ENCODE measurements around the gene BTG2.
"Not testable (repeated sequence)": the region's sequence is repeated elsewhere in the genome, so short reads cannot be mapped to it uniquely, and the experiment has no call there.

The BTG2 gene

DNA sequence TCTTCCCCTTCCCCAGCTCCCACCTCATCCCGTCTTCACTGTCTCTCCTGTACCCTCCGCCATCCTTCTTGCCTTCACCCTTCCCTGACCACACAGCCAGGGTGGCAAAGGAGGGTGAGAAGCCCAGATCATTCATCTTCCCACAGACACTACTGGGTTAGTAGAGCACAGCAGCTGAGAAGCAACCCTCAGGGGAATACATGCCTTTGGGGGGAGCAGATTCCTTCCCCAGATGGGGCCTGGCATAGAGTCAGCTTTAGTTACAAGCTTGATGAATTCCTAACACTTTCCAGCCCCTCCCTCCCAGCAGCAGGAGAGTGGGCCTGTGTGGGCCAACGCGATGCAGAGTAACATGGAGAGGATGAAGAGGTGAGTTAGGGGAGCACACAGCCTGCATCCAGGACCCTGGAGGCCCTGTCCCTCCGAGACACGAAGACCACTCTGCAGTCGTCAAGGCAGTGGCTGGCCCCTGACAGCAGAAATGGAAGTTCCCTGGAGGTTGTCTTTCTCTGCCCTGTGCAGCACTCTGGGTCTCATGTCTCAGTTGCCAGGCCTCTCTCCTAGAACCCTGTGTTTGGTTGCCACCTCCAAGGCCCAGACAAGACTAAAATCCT is 8.8 kb upstream of the BTG2 start:
- no peak for DNase-seq

DNA sequence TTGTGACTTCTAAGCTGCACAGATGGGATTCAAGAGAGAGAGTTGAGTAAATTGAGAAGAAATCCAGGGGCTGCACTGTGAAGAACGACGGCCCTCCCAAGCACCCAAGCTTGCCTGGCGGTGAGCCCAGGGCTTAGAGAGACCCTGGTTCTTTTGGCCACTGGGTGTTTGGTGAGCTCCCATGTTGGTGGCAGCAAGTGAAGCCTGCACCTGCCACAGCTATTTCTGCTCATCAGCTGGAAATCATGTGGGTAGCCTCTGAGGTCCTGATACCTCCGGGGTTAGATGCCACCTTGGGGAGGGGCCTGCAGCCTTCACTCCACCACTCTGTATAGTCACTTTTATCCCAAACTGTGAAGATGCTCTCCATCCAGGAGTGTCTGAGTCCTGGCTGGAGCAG is 6.2 kb upstream of the BTG2 start:
- DNase-seq: no peak

DNA sequence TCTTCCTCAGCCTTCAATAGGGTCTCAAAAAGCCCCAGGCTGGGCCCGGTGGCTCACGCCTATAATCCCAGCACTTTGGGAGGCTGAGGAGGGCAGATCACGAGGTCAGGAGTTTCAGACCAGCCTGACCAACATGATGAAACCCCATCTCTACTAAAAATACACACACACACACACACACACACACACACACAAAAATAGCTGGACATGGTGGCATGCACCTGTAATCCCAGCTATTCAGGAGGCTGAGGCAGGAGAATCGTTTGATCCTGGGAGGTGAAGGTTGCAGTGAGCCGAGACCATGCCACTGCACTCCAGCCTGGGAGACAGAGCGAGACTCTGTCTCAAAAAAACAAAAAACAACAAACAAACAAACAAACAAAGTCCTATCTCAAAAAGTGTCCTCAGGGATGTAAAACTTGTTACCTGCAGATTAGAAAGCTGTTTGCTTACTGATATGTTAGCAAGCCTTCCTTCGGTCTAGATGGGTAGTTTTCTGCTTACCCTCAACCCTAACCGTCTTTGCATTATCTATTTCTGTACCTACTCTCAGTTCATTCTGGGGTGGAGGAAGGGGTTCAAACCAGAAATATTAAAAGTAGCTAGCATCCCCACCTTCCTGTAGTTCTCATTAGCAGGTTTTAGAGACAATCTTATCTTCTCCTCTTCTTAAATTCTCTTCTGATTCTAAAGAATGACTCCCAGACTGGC is 5.4 kb upstream of the BTG2 start:
- DNase-seq: not testable (repeated sequence)

DNA sequence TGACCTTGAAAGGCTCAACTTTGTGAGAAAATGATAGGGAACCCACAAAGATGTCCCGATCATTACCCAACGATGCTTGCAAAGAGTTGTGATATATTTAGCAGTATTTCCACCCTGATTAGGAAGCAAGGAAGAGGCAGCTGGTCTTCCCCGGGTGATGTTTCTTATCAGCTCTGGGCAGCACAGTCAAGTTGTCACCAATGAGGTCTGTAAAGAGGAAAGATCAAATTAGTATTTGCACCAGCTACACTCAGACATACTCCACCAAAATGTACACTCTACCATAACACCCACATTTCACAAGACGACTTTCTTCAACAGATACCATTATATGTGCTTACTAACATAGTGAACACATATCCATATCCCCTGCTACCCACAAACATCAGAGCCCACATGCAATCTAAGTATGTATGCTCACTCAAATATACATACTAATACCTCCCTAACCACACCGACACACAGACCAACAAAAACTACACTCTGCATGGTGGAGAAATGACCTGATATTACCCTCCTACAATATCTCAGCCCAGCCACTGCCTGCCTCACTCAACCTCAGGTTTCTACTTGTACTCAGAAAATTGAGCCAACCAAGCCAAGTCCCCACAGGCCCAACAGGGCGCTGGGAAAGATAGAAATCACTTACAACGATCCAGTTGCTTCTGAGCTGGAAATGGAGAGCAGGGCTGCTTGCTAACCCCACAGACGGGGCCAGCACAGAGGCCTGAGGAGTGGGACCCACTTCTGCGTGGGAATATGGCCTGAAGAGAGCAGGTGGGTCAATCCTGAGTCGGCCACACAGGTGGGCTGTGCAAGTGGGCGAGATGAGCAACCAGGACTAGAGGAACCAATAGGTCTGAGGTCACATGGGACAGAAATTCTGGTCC is 4.6 kb upstream of the BTG2 start:
- no peak for DNase-seq

DNA sequence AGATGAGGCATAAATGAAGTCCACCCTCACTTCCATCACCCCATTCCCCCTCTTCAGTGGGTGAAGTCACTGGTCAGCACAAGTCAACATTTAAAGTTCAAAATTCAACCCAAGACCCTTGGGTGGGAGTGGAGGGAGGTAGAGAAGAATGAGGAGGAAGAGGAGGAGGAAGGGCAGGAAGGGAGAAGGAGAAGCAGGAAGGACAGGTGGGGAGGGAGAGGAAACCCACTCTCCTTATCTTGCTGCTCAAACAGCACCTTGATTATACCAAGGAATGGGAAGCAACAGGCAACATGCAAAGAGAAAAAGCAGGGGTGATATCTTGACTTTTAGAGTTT is 4.0 kb upstream of the BTG2 start:
- DNase-seq: no peak

DNA sequence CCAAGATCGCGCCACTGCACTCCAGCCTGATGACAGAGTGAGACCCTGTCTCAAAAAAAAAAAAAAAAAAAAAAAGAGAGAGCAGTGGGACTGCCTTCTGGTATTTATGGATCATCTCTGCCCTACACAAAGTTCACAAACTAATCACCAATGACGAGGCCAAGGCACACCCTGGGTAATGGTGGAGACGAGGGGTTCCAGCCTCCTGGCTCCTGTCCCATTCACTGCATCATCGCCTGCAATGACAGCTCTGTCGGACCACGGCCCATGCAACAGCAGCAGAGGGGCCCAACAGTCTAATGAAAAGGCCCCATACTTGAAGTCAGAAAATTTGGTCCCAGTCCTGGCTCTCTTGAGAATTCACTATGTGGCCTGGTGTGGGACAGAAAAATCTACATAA is 2.9 kb upstream of the BTG2 start:
- DNase-seq: no peak

DNA sequence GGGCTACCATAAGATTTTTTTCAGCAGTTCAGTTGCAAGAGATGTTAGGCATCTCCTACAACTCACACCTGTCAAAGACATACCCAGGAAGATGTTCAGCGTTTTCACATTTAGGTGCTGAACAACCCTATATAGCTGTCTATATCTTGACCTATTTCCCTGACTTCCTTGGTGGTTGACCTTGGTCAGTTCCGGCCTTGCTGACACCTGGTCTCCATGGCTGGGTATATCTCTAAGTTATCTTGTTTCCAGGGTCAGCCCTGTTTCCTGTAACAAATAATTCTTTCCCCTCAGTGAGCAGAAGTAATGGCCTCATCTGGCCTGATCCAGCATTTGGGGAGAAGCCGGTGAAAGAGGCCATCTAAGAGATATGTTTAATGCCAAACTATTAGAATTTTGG is 2.4 kb upstream of the BTG2 start:
- no peak for DNase-seq

DNA sequence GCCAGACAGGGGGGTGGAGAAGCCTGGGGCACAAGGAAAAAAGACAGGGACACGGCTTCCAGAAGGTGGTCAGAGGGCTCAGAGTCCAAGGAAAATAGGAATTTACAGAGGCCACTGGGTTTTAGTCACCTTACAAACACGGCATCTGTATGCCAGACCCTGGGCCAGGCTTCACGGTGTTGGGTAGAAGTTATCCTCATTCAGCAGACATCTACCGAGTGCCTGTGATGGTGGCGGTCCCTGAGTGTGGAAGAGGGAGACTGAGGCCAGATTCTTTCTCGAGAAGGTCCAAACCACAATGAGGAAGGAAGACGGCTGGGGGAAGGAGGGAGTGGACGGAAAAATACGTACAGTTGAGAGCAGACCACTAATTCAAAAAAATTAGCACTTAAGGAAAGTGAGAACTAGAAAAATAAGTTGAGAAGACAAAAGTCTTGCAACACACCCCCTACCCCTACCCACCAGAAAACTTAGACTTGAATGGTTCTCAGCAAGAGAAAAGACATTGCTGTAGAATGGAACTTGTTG is 864 bp upstream of the BTG2 start:
- no peak for DNase-seq

DNA sequence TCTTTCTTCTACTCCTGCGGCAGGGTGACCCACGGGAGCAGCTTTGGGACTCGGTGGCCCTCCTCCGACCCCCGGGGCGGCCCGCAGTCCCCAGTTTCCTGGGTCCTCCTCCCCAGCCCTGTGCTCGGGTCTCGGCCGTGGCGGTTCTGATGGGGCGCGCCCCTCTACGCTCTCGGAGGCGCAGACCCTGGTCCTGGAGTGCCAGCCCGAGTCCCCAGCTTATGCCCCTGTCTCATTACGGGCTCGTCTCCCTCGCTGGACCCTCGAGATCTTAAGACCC is 430 bp downstream of the BTG2 start:
- no peak for DNase-seq

DNA sequence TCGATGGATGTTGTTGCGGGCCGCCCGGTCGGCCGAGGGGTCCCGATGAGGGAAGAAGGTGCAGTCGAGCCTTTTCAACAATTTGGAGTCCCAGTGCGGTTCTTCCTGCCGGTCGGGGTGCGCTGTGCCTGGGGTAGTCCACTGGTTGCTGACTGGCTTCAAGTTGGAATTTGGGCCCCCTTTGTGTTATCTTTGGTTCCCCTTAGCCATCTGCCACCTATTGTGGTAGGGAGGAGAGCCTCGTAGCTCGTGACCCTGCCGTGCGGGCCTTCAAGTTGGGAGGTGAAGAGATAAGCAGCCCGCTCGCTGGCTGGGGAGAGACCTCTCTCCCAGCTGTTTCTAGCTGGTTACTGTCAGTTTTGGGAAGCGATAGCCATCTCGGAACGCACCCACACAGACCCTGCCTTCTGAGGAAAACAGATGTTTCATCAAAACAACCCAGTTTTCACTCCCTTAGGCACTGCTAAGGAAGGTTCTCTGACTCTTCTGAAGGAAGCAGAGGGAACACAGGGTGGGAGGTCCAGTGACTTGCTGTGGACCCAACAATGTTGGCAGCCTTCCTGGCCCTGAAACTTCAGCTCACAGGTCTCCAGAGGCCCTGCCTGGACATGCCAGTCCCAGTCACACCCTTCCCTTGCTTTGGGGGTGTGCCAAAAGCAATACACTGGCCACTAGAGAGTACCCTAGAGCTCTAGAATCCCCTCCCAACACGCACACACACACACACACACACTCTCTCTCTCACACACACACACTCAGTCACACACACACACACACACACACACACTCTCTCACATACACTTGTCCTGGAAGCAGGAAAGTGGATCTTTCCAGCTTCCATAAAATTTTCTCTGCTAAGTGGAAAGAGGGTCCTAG is 1.0 kb downstream of the BTG2 start:
- no peak for DNase-seq

DNA sequence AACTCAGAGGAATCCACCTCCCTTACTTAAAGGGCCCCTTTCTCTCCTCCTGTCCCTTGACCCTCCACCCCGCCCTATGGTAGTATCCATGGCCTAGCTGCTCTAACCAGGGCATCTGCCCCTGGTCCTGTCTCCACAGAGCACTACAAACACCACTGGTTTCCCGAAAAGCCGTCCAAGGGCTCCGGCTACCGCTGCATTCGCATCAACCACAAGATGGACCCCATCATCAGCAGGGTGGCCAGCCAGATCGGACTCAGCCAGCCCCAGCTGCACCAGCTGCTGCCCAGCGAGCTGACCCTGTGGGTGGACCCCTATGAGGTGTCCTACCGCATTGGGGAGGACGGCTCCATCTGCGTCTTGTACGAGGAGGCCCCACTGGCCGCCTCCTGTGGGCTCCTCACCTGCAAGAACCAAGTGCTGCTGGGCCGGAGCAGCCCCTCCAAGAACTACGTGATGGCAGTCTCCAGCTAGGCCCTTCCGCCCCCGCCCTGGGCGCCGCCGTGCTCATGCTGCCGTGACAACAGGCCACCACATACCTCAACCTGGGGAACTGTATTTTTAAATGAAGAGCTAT is 1.7 kb downstream of the BTG2 start:
- no peak for DNase-seq

DNA sequence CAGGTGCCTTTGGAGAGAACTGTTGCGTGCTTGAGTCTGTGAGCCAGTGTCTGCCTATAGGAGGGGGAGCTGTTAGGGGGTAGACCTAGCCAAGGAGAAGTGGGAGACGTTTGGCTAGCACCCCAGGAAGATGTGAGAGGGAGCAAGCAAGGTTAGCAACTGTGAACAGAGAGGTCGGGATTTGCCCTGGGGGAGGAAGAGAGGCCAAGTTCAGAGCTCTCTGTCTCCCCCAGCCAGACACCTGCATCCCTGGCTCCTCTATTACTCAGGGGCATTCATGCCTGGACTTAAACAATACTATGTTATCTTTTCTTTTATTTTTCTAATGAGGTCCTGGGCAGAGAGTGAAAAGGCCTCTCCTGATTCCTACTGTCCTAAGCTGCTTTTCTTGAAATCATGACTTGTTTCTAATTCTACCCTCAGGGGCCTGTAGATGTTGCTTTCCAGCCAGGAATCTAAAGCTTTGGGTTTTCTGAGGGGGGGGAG is 2.4 kb downstream of the BTG2 start:
- DNase-seq: no peak

DNA sequence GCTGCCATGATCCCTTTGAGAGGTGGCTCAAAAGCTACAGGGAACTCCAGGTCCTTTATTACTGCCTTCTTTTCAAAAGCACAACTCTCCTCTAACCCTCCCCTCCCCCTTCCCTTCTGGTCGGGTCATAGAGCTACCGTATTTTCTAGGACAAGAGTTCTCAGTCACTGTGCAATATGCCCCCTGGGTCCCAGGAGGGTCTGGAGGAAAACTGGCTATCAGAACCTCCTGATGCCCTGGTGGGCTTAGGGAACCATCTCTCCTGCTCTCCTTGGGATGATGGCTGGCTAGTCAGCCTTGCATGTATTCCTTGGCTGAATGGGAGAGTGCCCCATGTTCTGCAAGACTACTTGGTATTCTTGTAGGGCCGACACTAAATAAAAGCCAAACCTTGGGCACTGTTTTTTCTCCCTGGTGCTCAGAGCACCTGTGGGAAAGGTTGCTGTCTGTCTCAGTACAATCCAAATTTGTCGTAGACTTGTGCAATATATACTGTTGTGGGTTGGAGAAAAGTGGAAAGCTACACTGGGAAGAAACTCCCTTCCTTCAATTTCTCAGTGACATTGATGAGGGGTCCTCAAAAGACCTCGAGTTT is 3.1 kb downstream of the BTG2 start:
- DNase-seq: no peak

DNA sequence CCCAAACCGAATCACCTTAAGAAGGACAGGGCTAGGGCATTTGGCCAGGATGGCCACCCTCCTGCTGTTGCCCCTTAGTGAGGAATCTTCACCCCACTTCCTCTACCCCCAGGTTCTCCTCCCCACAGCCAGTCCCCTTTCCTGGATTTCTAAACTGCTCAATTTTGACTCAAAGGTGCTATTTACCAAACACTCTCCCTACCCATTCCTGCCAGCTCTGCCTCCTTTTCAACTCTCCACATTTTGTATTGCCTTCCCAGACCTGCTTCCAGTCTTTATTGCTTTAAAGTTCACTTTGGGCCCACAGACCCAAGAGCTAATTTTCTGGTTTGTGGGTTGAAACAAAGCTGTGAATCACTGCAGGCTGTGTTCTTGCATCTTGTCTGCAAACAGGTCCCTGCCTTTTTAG is 3.6 kb downstream of the BTG2 start:
- DNase-seq: no peak

DNA sequence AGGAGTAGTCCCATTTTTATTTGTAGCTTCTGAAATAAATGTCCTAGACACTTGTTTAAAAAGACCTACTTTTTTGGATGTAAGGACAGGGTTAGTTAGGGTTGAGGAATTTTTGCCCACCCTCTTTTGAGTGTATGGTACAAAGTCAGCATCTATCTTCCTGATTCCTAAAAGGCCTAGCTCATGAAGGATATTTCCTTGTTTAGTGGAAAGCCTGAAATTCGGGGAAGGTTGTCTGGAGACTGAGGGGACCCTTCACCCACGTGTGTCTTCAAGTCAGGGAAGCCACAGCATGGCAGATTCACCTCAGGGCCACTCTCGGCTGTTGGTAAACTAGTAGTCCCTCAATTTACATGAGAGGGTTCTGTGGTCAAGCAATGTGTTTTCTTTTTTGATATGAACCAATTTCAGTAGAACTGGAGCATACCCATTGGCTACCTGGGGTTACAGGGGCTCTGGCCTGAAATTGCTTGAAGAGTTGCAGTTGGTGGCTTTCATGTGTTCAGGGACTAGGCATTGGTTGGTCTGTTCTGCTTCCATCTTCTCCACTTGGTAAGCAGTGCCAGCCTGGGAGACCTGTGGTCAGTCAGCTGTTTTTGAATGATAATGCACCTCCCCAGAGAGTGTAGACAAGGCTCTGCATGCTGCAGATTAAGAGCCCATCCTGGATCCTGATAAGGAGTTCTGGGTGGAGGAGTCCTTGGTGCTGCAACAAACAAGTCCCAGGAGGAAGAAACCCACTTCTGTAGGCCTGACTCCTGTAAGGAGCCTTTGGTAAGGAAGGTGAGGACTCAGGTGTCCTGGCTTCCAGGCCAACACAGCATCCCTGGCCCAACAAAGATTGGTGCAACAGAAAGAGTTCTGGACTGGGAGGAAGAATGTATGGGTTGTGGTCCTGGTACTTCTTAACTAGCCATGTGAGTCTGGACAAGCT is 6.3 kb downstream of the BTG2 start:
- no peak for DNase-seq

DNA sequence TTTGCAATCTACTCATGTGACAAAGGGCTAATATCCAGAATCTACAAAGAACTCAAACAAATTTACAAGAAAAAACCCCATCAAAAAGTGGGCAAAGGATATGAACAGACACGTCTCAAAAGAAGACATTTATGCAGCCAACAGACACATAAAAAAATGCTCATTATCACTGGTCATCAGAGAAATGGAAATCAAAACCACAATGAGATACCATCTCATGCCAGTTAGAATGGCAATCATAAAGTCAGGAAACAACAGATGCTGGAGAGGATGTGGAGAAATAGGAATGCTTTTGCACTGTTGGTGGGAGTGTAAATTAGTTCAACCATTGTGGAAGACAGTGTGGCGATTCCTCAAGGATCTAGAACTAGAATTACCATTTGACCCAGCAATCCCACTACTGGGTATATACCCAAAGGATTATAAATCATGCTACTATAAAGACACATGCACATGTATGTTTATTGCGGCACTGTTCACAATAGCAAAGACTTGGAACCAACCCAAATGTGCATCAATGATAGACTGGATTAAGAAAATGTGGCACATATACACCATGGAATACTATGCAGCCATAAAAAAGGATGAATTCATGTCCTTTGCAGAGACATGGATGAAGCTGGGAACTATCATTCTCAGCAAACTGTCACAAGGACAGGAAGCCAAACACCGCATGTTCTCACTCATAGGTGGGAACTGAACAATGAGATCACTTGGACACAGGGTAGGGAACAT is 8.9 kb downstream of the BTG2 start:
- not testable (repeated sequence) for DNase-seq

DNA sequence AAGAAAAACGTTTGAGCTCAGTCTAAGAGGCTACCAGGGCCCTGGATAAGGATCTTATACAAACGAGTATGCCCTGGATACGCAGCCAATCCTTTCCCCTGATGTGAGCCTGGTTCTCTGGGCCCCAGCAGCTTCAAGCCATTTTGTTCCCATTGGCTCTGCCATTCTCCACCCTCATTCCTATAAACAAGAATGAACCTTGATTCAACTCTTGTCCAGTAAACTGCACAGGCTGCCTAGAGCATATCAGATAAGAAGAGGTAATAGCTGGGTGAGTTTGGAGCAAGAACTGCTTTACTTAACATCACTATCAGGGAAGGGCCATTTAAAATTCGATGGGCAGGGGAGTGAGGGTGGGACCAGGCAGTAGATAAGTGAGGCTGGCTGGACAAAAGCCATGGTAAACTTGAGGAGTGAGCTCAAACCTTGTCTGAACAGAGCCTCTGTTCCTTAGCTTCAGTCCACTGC is 11.3 kb downstream of the BTG2 start:
- no peak for DNase-seq

DNA sequence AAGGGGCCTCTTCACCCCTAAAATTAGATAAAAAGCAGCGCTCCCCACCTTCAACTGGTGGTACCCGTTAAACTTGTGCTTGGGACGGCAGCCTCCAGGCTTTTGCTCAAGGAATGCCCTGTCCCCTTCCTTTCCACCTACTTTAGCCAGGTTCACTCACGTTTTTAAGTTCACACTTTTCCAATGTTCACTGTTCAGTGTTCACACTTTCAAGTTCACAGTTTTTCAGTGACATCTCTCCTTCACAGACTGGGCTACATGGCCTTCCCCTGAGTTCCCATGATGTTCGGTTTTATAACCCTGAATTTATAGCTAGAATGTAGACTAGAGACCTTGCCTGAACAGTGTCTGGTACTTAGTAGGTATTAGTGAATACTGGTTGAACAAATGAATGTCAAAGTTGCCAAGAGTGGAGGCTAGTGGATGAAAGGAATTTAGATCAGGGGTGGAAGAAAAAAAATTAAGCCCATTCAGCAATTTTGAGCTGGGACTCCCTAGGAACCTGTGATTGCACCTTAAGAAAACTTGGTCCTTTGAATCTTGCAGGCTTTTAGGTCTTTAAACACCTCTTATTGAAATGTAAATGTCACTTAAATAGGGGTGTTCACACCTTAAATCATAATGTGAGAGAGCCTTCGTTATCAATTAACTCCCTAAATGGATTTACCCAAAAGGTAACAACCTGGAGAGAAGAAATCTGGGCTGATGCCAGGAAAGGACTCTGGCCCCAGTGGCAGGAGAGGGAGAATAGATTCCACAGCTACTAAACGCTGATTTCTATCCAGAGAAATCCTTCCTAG is 12.3 kb downstream of the BTG2 start:
- no peak for DNase-seq

DNA sequence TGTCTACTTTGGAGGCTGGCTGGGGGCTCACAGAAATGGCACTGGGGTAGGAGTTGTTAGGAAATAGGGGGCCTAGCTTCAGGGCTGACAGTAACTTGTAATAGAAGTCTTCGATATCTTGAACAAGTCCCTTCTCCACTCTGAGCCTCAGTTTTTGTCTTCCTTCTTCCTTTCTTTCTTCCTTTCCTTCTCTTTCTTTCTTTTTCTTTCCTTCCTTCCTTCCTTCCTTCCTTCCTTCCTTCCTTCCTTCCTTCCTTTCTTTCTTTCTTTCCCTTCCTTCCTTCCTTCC is 12.9 kb downstream of the BTG2 start:
- DNase-seq: no peak

Measured in NCI-H774 (cell line).